Esophagus squamous epithelium (tissue), 4 donors: Measurements from ENCODE around the gene ZBTB2.

Experiments used
- CTCF ChIP-seq, 6 experiments: fragments of 450-650 bp in 4 of 6; fragments of 200-600 bp in 2 of 6; sonication (generic) in 2 of 6; IDR thresholded peaks; one replicate each; pipeline ENCODE4 v1.5.1; 2016 to 2019; ENCODE audit warnings: antibody characterized with exemption in 6 of 6, mild to moderate bottlenecking in 4 of 6, moderate library complexity in 4 of 6
- POLR2A ChIP-seq, 4 donors: fragments of 450-650 bp; IDR thresholded peaks; one replicate each; pipeline ENCODE4 v1.6.1; 2017; ENCODE audit warnings: antibody characterized with exemption in 4 of 4, mild to moderate bottlenecking in 4 of 4, moderate library complexity in 3 of 4

GRCh38 chr6:151370509-151371078, 20.8 kb downstream of the ZBTB2 start:
- TF ChIP-seq CTCF (IDR thresholded peaks at IDR 0.05) (no peak), POLR2A (IDR thresholded peaks at IDR 0.05) (no peak)
